GM12878 (cell line): ENCODE measurements around the gene ADCY9. TPM values are rescaled to one million over a fixed set of nuclear protein-coding genes. Genes with fewer than 3 reads are reported as not detected.

Source experiments
- ATAC-seq: fragments of 200-7000 bp; cut with Tn5 transposase; 3 replicates; pipeline ENCODE4 v1.9.1; 2020; ENCODE audit warnings: mild to moderate bottlenecking, moderate library complexity
- Bru-seq: library from RNA; stranded (reverse); fragments of 400-500 nt; gene quantifications from one replicate; lab custom pipeline; 2021; lab: Mats Ljungman, UMichigan
- BruChase-seq, 2 experiments: library from RNA; stranded (reverse); fragments of 400-500 nt; gene quantifications; one replicate each; lab custom pipeline; 2021; lab: Mats Ljungman, UMichigan
- BruUV-seq: library from RNA; stranded (reverse); fragments of 400-500 nt; replicated peaks from 2 replicates; lab custom pipeline; 2021; lab: Mats Ljungman, UMichigan
- CTCF ChIA-PET: fragments of 300-600 bp; sonication (Branson Sonifier 250); formaldehyde crosslinking; extraction: SDS; loops from one replicate; lab custom pipeline; 2021; ENCODE audit warnings: inconsistent platforms; lab: Yijun Ruan, JAX
- POLR2A ChIA-PET: fragments of 350-600 bp; formaldehyde crosslinking; extraction: SDS; loops from one replicate; lab custom pipeline; 2021; ENCODE audit warnings: inconsistent platforms; lab: Charles Lee
- RAD21 ChIA-PET: fragments of 300-600 bp; sonication (Branson Sonifier 250); formaldehyde crosslinking; loops from one replicate; lab custom pipeline; 2023; ENCODE audit warnings: antibody characterized with exemption; ENCODE audit not compliant: unreplicated experiment; lab: Charles Lee
- SMC1A ChIA-PET: fragments of 300-600 bp; sonication (Branson Sonifier 250); formaldehyde crosslinking; loops from one replicate; lab custom pipeline; 2023; ENCODE audit not compliant: unreplicated experiment, uncharacterized antibody; lab: Charles Lee
- DNase-seq: peaks from one replicate; pipeline ENCODE4 v3.0.0-alpha.2; 2011; ENCODE audit warnings: low read depth, low spot score
- FAIRE-seq: peaks from 3 replicates; lab custom pipeline; 2011; peaks lifted over from hg19 to GRCh38; lab: Jason Lieb, UNC
- H2AFZ ChIP-seq: 2 replicates; pipeline ENCODE4 v1.6.0; 2011; ENCODE audit warnings: low read depth, low read length, control low read depth; ENCODE audit not compliant: control insufficient read depth
- H3K27ac ChIP-seq: 2 replicates; pipeline ENCODE4 v1.5.1; 2011; ENCODE audit warnings: control low read depth; ENCODE audit not compliant: control insufficient read depth, insufficient read depth
- H3K27me3 ChIP-seq, 2 experiments: replicated peaks in 1 of 2; 2 replicates each; pipeline versions ENCODE4 v1.6.0 to v1.6.1; 2011; ENCODE audit warnings: low read length in 1 of 2; ENCODE audit not compliant: control insufficient read depth in 2 of 2, insufficient read depth in 2 of 2
- H3K36me3 ChIP-seq, 2 experiments: 2 replicates each; pipeline ENCODE4 v1.5.1; 2011; ENCODE audit warnings: low read length in 1 of 2; ENCODE audit not compliant: control insufficient read depth in 2 of 2, insufficient read depth in 2 of 2
- H3K4me1 ChIP-seq: 2 replicates; pipeline ENCODE4 v1.6.1; 2011; ENCODE audit warnings: mild to moderate bottlenecking, low read length, moderate library complexity, mixed read lengths; ENCODE audit not compliant: control insufficient read depth, insufficient read depth
- H3K4me2 ChIP-seq: 2 replicates; pipeline ENCODE4 v1.6.0; 2011; ENCODE audit warnings: control low read depth; ENCODE audit not compliant: control insufficient read depth, insufficient read depth
- H3K4me3 ChIP-seq: fragments of 200-600 bp; sonication (generic); 2 replicates; pipeline ENCODE4 v1.5.1; 2016
- H3K79me2 ChIP-seq: 2 replicates; pipeline ENCODE4 v1.6.0; 2011; ENCODE audit warnings: low read length; ENCODE audit not compliant: control insufficient read depth, insufficient read depth
- H3K9ac ChIP-seq: 2 replicates; pipeline ENCODE4 v1.8.0; 2011; ENCODE audit warnings: low read length, control low read depth, mixed read lengths; ENCODE audit not compliant: control insufficient read depth, insufficient read depth
- H3K9me3 ChIP-seq: replicated peaks from 3 replicates; pipeline ENCODE4 v1.5.1; 2011; ENCODE audit warnings: mild to moderate bottlenecking, low read length; ENCODE audit not compliant: control insufficient read depth, insufficient read depth
- H4K20me1 ChIP-seq: 2 replicates; pipeline ENCODE4 v1.6.0; 2011; ENCODE audit not compliant: control insufficient read depth, insufficient read depth
- IKZF1 ChIP-seq: fragments of 450-650 bp; conservative IDR thresholded peaks from 2 replicates; pipeline ENCODE4 v1.6.1; 2017; ENCODE audit warnings: antibody characterized with exemption, mild to moderate bottlenecking
- TCF7 ChIP-seq: IDR thresholded peaks from 2 replicates; pipeline ENCODE4 v1.6.1; 2014; ENCODE audit warnings: antibody characterized with exemption, borderline replicate concordance
- WGBS: methylation state at CpG from one replicate; pipeline ENCODE4 v1.1.6; 2016; ENCODE audit warnings: low lambda C conversion rate; ENCODE audit not compliant: insufficient replicate concordance, insufficient coverage; ENCODE audit errors: missing lambda C conversion rate; 5-methylcytosine and 5-hydroxymethylcytosine counted together
- in situ Hi-C: fragments of 300-500 bp; cut with MboI; formaldehyde crosslinking; loops from 9 replicates; pipeline ENCODE4 v1.14.3; 2018; ENCODE audit warnings: mixed read lengths
- intact Hi-C: fragments of 100-400 bp; cut with micrococcal nuclease; formaldehyde crosslinking; loops from one replicate; pipeline ENCODE4 v1.14.2; 2022; ENCODE audit not compliant: unreplicated experiment
- long read RNA-seq, 2 experiments: library from polyadenylated mRNA; unstranded; transcript quantifications; one replicate each; pipeline ENCODE4 v2.0.0, GENCODE V29; 2019 to 2020
- polyA minus RNA-seq, 3 experiments: library from RNA; depleted of rRNA, polyadenylated mRNA; stranded (reverse); fragments of >200 nt; gene quantifications; 2 replicates each; pipeline ENCODE4 v1.2.3, GENCODE V29; 2011
- polyA plus RNA-seq, 11 experiments: library from polyadenylated mRNA; depleted of rRNA in 4 of 11; unstranded in 6 of 11; stranded (reverse) in 5 of 11; fragments of >200 nt; fragmentation: Nextera tagmentation in 4 of 11; fragmentation: Illumina TruSeq in 1 of 11; extraction: Ambion mirVana in 4 of 11; extraction: Trizol in 1 of 11; gene quantifications; 1 replicate in 1 of 11; 2 replicates in 10 of 11; pipeline versions ENCODE4 v1.2.1 to v1.2.3, GENCODE V29; 2011 to 2016; ENCODE audit warnings: inconsistent platforms in 2 of 11, missing spikeins in 2 of 11, low read depth in 1 of 11
- total RNA-seq, 4 experiments: library from RNA; depleted of rRNA in 3 of 4; stranded (reverse); fragments of >200 nt in 3 of 4; fragmentation: Illumina TruSeq in 1 of 4; extraction: Trizol in 1 of 4; gene quantifications; 2 replicates each; pipeline versions ENCODE4 v1.2.1 to v1.2.3, GENCODE V29; 2013 to 2021

Gene ADCY9
- 0.54 and 0.69 TPM in 2 replicates for total RNA-seq (2013; cell fraction: nucleolus; rRNA removed)
- total RNA-seq (2014; rRNA removed): under 0.01 and 0.11 TPM in 2 replicates
- total RNA-seq (2014; rRNA removed; fragmentation: Illumina TruSeq; extraction: Trizol): 0.09 TPM in 2 replicates
- 0.27 and 0.41 TPM in 2 replicates for total RNA-seq (2021)
- 0.12 TPM for polyA plus RNA-seq (2011; ENCODE audit: low read depth)
- 0.06 and 0.15 TPM in 2 replicates for polyA plus RNA-seq (2011; rRNA removed)
- 0.18 and 0.30 TPM in 2 replicates for polyA plus RNA-seq (2011; cell fraction: cytosol; rRNA removed)
- 0.50 and 0.55 TPM in 2 replicates for polyA plus RNA-seq (2011; cell fraction: nucleus; rRNA removed)
- 0.16 and 0.32 TPM in 2 replicates for polyA plus RNA-seq (2012)
- polyA plus RNA-seq (2014; fragmentation: Illumina TruSeq; extraction: Trizol): 0.32 TPM in 1 of 2 replicates, not detected in the other
- polyA plus RNA-seq (2014; fragmentation: Nextera tagmentation; extraction: Ambion mirVana): not detected
- polyA plus RNA-seq (2014; rRNA removed): 0.06 and 0.10 TPM in 2 replicates
- polyA plus RNA-seq (2016; fragmentation: Nextera tagmentation; extraction: Ambion mirVana): under 1 TPM in 1 of 2 experiments, not detected in 1; 0.19 TPM
- polyA minus RNA-seq (2011; rRNA and poly(A)+ RNA removed): 0.51 and 0.72 TPM in 2 replicates
- 0.21 and 1.7 TPM in 2 replicates for polyA minus RNA-seq (2011; cell fraction: cytosol; rRNA and poly(A)+ RNA removed)
- polyA minus RNA-seq (2011; cell fraction: nucleus; rRNA and poly(A)+ RNA removed): 0.48 and 1.4 TPM in 2 replicates
- Bru-seq, nascent RNA: percentile 22 among the genes with signal in this experiment
- BruChase-seq, experiment 1, labeled RNA remaining after a 6-hour chase: percentile 24 among the genes with signal in this experiment
- BruChase-seq, experiment 2, labeled RNA remaining after a 2-hour chase: percentile 27 among the genes with signal in this experiment
- long read RNA-seq, experiment 1: 0 reads
- long read RNA-seq, experiment 2: 0 reads

- peak; percentile 88 for ATAC-seq
- H3K4me2 ChIP-seq: peak within 1 kb of the TSS; percentile 92; the same call in 1 of the 2 replicates
- H3K4me3 ChIP-seq: peak within 1 kb of the TSS; percentile 71; the same call in 1 of the 2 replicates
- H3K79me2 ChIP-seq: no peaks in the 10 kb centered on the region
- no peak for FAIRE-seq
- intact Hi-C loops: loop anchor here (5.0 kb wide), 1 partner anchor 136 kb away; no protein-coding TSS in a partner anchor
- in situ Hi-C loops: no loop called here
- TF ChIP-seq TCF7 (no peak), IKZF1 (0 out of 2 replicates have a peak, but pooled peaks have one; percentile 22)
- no peak for DNase-seq
- no peaks in the 10 kb centered on the region for H3K4me1 ChIP-seq
- no peaks in the 10 kb centered on the region for H3K9me3 ChIP-seq
- RAD21 ChIA-PET: no interaction called here
- H3K27me3 ChIP-seq: peaks cover 0 to 4% of the 10 kb centered on the region in 2 experiments; a peak in 1 of 4 replicates
- SMC1A ChIA-PET: interaction anchor here (0.5 kb wide), 1 partner anchor 69 kb away, joined by 3 read pairs; no protein-coding TSS in a partner anchor
- POLR2A ChIA-PET: no interaction called here
- no peak within 1 kb of the TSS for H3K27ac ChIP-seq
- peak within 1 kb of the TSS; percentile 79 for H2AFZ ChIP-seq
- no peaks in the 10 kb centered on the region for H3K36me3 ChIP-seq
- H3K9ac ChIP-seq: peak within 1 kb of the TSS; percentile 33; the same call in 1 of the 2 replicates
- 21% methylated on average over 28 of the region's 105 CpGs for WGBS
- no peaks in the 10 kb centered on the region for H4K20me1 ChIP-seq
- CTCF ChIA-PET: no interaction called here
- BruUV-seq: no TSS peak
Observed at GRCh38 chr16:4116325-4117249, at the start of gene ADCY9. ADCY9 (minus strand) TSS chr16:4116442; CDS start chr16:4115442, 1,000 bp downstream.
